Measurements from ENCODE around the gene CYP27C1. TPM values are rescaled to one million over a fixed set of nuclear protein-coding genes. Genes with fewer than 3 reads are reported as not detected.
"Not testable (repeated sequence)": the region's sequence is repeated elsewhere in the genome, so short reads cannot be mapped to it uniquely, and the experiment has no call there.

CYP27C1 gene
- total RNA-seq, 4 donors from 2014 or later: 0.95 to 4.6 (median 1.6) TPM

DNA sequence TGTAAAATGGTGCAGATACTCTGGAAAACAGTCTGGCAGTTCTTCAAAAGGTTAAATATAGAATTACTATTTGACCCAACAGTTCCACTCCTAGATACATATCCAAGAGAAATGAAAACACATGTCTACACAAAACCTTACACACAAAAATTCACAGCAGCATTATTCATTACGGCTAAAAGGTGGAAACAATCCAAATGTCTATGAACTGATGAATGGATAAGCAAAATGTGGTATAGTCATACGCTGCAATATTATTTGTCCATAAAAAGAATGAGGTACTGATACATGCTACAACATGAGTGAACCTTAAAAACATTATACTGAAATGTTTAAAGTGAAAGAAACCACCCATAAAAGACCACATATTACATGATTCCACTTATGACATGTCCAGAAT lies 4.0 kb downstream of the CYP27C1 start:
- peaks cover 5 to 40% (median 14%) of the 10 kb centered on the region in 3 donors for H3K4me1 ChIP-seq
- TF ChIP-seq, protein P1, sequence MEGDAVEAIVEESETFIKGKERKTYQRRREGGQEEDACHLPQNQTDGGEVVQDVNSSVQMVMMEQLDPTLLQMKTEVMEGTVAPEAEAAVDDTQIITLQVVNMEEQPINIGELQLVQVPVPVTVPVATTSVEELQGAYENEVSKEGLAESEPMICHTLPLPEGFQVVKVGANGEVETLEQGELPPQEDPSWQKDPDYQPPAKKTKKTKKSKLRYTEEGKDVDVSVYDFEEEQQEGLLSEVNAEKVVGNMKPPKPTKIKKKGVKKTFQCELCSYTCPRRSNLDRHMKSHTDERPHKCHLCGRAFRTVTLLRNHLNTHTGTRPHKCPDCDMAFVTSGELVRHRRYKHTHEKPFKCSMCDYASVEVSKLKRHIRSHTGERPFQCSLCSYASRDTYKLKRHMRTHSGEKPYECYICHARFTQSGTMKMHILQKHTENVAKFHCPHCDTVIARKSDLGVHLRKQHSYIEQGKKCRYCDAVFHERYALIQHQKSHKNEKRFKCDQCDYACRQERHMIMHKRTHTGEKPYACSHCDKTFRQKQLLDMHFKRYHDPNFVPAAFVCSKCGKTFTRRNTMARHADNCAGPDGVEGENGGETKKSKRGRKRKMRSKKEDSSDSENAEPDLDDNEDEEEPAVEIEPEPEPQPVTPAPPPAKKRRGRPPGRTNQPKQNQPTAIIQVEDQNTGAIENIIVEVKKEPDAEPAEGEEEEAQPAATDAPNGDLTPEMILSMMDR (IDR thresholded peaks at IDR 0.05): no peak
- no peak for TF ChIP-seq POLR2A (IDR thresholded peaks at IDR 0.05)
- H3K4me3 ChIP-seq: no peak overlapping the region
- H3K27me3 ChIP-seq: peaks cover 0 to 37% (median 1%) of the 10 kb centered on the region in 4 donors
- H3K36me3 ChIP-seq: no peaks in the 10 kb centered on the region
- WGBS, 2 donors: 34 to 44% methylated on average over 2 of the region's 2 CpGs
- H3K27ac ChIP-seq: no peak overlapping the region
- H3K9me3 ChIP-seq: no peaks in the 10 kb centered on the region
- intact Hi-C loops (cut with DNase I): no loop called here
- no peak for DNase-seq

DNA sequence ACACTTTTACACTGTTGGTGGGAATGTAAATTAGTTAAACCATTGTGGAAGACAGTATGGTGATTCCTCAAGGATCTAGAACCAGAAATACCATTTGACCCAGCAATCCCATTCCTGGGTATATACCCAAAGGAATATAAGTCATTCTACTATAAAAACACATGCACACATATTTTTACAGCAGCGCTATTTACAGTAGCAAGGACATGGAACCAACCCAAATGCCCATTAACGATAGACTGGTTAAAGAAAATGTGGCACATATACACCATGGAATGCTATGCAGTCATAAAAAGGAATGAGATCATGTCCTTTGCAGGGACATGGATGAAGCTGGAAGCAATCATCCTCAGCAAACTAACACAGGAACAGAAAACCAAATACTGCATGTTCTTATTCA lies 5.9 kb downstream of the CYP27C1 start:
- H3K9me3 ChIP-seq; H3K27ac ChIP-seq; DNase-seq; H3K36me3 ChIP-seq; H3K4me3 ChIP-seq; intact Hi-C loops (cut with DNase I): not testable (repeated sequence)
- WGBS, 2 donors: 85 to 88% methylated on average over 2 of the region's 2 CpGs
- Histone ChIP-seq H3K27me3 (peaks cover 0 to 19% (median 0%) of the 10 kb centered on the region in 4 donors), H3K4me1 (peaks cover 1 to 29% (median 6%) of the 10 kb centered on the region in 3 donors)

DNA sequence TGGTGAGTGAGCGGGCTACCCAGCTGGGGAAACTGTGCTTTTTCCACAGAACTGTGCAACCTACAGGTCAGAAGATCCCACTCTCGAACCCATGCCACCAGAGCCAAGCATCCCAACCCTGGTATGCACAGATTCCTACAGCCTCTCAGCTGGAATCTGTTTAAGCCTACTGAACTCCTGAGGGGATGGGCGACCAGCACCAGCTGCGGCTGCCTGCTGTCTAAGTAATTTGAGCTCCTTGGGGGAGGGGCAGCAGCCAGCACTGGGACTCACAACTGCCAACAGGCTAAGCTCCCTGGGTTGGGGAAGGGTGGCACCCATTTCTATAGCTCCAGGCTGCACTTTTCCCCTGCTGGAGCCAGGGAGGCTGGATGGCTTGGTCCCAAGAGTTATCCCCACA lies 11.8 kb downstream of the CYP27C1 start:
- no peak for TF ChIP-seq POLR2A (IDR thresholded peaks at IDR 0.05)
- TF ChIP-seq, protein P1 (IDR thresholded peaks at IDR 0.05): no peak
- peaks cover 0 to 5% (median 0%) of the 10 kb centered on the region in 4 donors for H3K27me3 ChIP-seq
- no peak overlapping the region for H3K27ac ChIP-seq
- WGBS, 2 donors: 46 to 67% methylated on average over 2 to 4 of the region's 4 CpGs
- intact Hi-C loops (cut with DNase I): no loop called here
- no peak overlapping the region for H3K4me3 ChIP-seq
- peaks cover 0 to 15% (median 6%) of the 10 kb centered on the region in 3 donors for H3K4me1 ChIP-seq
- DNase-seq: no peak
- no peaks in the 10 kb centered on the region for H3K36me3 ChIP-seq
- no peaks in the 10 kb centered on the region for H3K9me3 ChIP-seq

DNA sequence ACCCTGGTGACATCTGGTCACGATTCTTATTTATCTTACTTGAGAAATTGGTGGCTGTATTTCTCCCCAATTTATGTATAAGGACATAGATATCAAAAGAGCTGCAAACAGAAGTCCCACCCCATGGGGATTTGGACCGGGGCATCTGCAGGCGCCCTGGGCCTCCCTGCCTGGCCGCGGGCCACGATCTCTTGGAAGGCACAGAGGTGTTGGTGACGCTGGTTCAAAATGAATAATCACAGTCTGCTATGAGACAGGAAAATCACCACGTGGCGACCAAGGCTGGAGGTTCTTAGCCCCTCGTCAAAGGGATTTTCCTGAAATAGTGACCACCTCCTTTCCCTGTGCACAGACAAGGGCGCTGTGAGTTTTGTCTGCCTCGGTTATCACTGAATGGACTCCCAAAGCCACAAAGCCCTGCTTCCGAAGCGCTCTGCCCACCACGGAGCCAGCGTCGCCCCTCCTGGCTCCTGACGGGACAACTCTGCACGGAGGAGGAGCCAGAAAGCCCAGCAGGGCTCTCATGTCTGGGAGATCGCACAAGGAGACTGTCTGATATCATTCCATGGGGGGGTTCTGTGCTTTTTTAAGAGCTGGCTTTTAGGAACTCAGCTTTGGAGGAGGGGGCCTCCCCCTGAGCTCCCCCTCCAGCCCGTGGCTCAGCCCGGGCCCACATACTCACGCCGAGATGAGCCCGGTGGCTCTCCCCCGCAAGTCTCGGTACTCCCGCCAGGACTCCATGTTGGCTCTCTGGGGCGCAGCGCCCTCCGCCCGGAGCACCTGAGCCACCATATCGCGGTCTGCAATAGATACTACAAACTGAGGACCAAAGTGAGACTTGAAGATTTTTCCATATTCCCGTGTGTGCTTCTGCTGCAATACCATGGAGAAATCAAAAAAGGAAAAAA lies 14.6 kb downstream of the CYP27C1 start:
- TF ChIP-seq, protein P1 (IDR thresholded peaks at IDR 0.05): no peak
- TF ChIP-seq POLR2A (IDR thresholded peaks at IDR 0.05): no peak
- intact Hi-C loops (cut with DNase I): no loop called here
- H3K36me3 ChIP-seq: no peaks in the 10 kb centered on the region
- DNase-seq: no peak
- WGBS, 2 donors: 77 to 81% methylated on average over 11 to 15 of the region's 35 CpGs
- H3K27me3 ChIP-seq: peaks cover 0 to 5% (median 0%) of the 10 kb centered on the region in 4 donors
- no peak overlapping the region for H3K4me3 ChIP-seq
- H3K27ac ChIP-seq: no peak overlapping the region
- H3K4me1 ChIP-seq: peaks cover 0 to 15% (median 6%) of the 10 kb centered on the region in 3 donors
- no peaks in the 10 kb centered on the region for H3K9me3 ChIP-seq

DNA sequence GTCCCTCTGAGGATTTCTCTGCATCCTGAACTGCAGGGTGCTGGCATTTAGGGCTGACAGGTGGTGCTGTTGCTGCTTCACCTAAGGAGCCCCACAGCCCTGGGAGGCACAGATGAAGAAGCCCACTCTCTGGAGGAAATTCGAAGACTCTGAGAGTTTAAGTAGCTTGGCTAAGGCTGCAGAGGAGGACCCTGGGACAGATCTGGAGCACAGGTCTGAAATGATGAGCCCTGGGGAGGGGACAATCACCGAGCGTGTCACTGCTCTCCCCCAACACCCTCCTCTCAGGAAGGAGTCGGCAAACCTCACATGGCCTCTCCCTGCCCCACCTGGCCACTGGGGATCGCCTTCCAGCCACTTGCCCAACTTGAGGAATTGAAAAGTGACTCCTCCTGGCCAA lies 18.6 kb downstream of the CYP27C1 start:
- Histone ChIP-seq H3K36me3 (no peaks in the 10 kb centered on the region), H3K4me3 (no peak overlapping the region), H3K9me3 (no peaks in the 10 kb centered on the region), H3K27ac (no peak overlapping the region), H3K27me3 (peaks cover 0 to 5% (median 0%) of the 10 kb centered on the region in 4 donors), H3K4me1 (no peaks in the 10 kb centered on the region)
- TF ChIP-seq POLR2A (IDR thresholded peaks at IDR 0.05): no peak
- TF ChIP-seq, protein P1 (IDR thresholded peaks at IDR 0.05): no peak
- intact Hi-C loops (cut with DNase I): no loop called here
- DNase-seq: no peak
- 60% methylated on average over 1 of the region's 5 CpGs; no CpG with 5 or more reads in 1 of the 2 donors for WGBS, 2 donors
